ENCODE measurements around the gene HSD17B7.

DNA sequence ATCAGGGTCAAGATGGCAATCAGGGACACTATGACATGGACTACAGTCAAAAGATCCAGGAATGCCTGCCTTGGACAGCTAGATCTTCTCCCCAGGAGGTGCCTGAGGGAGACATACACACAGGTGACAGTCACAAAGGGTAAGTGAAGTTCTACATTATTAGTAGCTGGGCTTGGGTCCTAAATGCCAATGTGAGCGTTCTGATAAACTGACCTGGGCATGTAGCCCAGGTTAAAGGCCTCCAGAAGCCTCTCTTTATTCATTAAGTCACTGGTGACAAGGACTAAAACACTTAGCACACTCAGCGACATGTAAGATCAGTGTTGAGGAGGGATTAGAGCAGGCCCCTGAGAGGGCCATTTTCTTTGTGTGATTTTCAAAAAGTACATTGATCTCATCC is 48.9 kb upstream of the HSD17B7 start:
- TF ChIP-seq, protein P1, sequence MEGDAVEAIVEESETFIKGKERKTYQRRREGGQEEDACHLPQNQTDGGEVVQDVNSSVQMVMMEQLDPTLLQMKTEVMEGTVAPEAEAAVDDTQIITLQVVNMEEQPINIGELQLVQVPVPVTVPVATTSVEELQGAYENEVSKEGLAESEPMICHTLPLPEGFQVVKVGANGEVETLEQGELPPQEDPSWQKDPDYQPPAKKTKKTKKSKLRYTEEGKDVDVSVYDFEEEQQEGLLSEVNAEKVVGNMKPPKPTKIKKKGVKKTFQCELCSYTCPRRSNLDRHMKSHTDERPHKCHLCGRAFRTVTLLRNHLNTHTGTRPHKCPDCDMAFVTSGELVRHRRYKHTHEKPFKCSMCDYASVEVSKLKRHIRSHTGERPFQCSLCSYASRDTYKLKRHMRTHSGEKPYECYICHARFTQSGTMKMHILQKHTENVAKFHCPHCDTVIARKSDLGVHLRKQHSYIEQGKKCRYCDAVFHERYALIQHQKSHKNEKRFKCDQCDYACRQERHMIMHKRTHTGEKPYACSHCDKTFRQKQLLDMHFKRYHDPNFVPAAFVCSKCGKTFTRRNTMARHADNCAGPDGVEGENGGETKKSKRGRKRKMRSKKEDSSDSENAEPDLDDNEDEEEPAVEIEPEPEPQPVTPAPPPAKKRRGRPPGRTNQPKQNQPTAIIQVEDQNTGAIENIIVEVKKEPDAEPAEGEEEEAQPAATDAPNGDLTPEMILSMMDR (conservative IDR thresholded peaks at IDR 0.05; ENCODE audit: low read depth, low read length), result no peak
- TF ChIP-seq EZH2 (IDR thresholded peaks at IDR 0.05; ENCODE audit: borderline replicate concordance, low read depth, low read length, poor library complexity, severe bottlenecking), result no peak
